Sigmoid colon (tissue), 4 donors: Measurements from ENCODE around the gene POLR1C.

ENCODE experiments used
- CTCF ChIP-seq, 4 experiments: fragments of 450-650 bp in 3 of 4; fragments of 200-600 bp in 1 of 4; IDR thresholded peaks; one replicate each; pipeline ENCODE4 v1.5.1; 2016 to 2019; ENCODE audit warnings: antibody characterized with exemption in 4 of 4, mild to moderate bottlenecking in 3 of 4, moderate library complexity in 2 of 4
- EP300 ChIP-seq, 4 donors: sonication (generic); formaldehyde crosslinking; IDR thresholded peaks; one replicate each; pipeline ENCODE4 v1.6.1; 2017; ENCODE audit warnings: antibody characterized with exemption in 4 of 4
- POLR2A ChIP-seq, 2 donors: fragments of 450-650 bp; IDR thresholded peaks; one replicate each; pipeline ENCODE4 v1.6.1; 2016; ENCODE audit warnings: antibody characterized with exemption in 2 of 2, mild to moderate bottlenecking in 2 of 2, moderate library complexity in 2 of 2
- POLR2AphosphoS5 ChIP-seq, 4 donors: sonication (generic); formaldehyde crosslinking; IDR thresholded peaks; one replicate each; pipeline ENCODE4 v1.6.1; 2017; ENCODE audit warnings: antibody characterized with exemption in 4 of 4

DNA sequence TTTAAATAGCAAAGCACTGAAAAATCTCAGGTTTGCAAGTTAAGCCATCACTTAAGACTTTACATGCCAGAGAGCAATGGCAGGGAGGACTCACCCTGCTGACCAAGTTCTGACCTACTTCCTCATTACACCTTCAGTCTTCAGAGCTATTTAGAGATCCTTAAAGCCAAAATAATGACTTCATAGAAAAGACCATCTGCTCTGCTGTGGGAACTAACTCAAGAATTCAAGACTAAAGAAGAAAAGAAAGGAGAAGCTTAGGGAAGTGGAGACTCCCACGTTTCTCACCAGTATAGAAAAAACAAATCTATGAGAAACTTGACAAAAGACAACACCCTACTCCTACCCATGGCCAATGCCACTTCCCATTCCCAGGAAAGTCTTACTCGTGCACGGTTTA, 30.3 kb downstream of the POLR1C start:
- TF ChIP-seq POLR2AphosphoS5 (IDR thresholded peaks at IDR 0.05) = no peak
- TF ChIP-seq CTCF (IDR thresholded peaks at IDR 0.05) = no peak
- no peak for TF ChIP-seq POLR2A (IDR thresholded peaks at IDR 0.05)
- no peak for TF ChIP-seq EP300 (IDR thresholded peaks at IDR 0.05)
